Measurements from ENCODE around the gene RAB15. TPM values are rescaled to one million over a fixed set of nuclear protein-coding genes. Genes with fewer than 3 reads are reported as not detected.

The RAB15 gene
- total RNA-seq, 1 experiment from 2014 or later: 3.3 TPM

DNA sequence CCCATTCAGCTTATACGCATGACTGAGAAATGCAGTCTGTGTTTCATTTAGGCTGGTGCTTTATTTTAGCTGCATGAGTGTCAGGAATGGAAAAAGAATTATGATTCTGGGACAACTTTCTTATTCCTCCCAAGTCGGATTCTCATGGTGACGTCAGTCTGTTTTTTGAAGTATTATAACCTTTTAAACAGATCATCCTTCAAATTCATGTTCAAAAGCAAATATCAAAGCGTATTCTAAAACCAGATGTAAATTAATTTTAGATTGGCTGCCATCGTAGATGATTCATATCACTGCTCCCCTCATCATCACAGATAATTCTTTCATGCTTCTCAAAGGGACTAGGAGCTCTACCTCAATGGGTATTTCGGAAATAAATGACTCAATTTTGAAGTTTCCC is 29.6 kb upstream of the RAB15 start:
- BruUV-seq (replicated peaks): no TSS peak
- Histone ChIP-seq H3K4me3 (replicated peaks in 1 of 2; ENCODE audit: low read depth in 1 of 2, low read length in 2 of 2) (no peak overlapping the region), H3K9me3 (ENCODE audit: control insufficient read depth in 1 of 2, insufficient read depth in 1 of 2, low read depth in 1 of 2, low read length in 2 of 2) (no peaks in the 10 kb centered on the region), H3K4me1 (ENCODE audit: control insufficient read depth in 1 of 2, insufficient read depth in 2 of 2, low read length in 2 of 2) (peaks cover 4 to 22% of the 10 kb centered on the region in 2 experiments; a peak in 2 of 4 replicates), H3K27ac (ENCODE audit: low read depth, low read length) (no peak overlapping the region), H3K36me3 (ENCODE audit: control insufficient read depth in 1 of 2, insufficient read depth in 2 of 2, low read length in 2 of 2) (no peaks in the 10 kb centered on the region), H3K9me2 (ENCODE audit: insufficient read depth) (no peaks in the 10 kb centered on the region), H3K4me2 (ENCODE audit: low read length) (no peak overlapping the region), H3K9ac (ENCODE audit: low read length) (no peak overlapping the region), H3K27me3 (ENCODE audit: insufficient read depth, low read length) (no peaks in the 10 kb centered on the region), H3K79me2 (ENCODE audit: insufficient read depth, low read length) (peaks cover 41% of the 10 kb centered on the region), H4K20me1 (ENCODE audit: insufficient read depth) (no peaks in the 10 kb centered on the region), H2AFZ (ENCODE audit: low read depth, low read length, poor library complexity, severe bottlenecking) (no peak overlapping the region)
- intact Hi-C loops (cut with micrococcal nuclease): no loop called here
- ATAC-seq (no peak), DNase-seq (ENCODE audit: low read depth, low spot score) (no peak)
- ChIA-PET CTCF (interaction anchor here (1.4 kb wide), 1 partner anchor 18 kb away, joined by 3 read pairs; no protein-coding TSS in a partner anchor), POLR2A (no interaction called here), RAD21 (ENCODE audit: low non-redundant PET in 1 of 2, low total read pairs in 2 of 2, uncharacterized antibody in 2 of 2, unreplicated experiment in 2 of 2) (no interaction called here)
- TF ChIP-seq FOSL1 (IDR thresholded peaks at IDR 0.05; ENCODE audit: low read depth) (no peak), ELF1 (IDR thresholded peaks at IDR 0.05; ENCODE audit: borderline replicate concordance, low read depth) (no peak), ZFX (IDR thresholded peaks at IDR 0.05) (no peak), CEBPB (IDR thresholded peaks at IDR 0.05; ENCODE audit: low read depth) (no peak), YY1 (IDR thresholded peaks at IDR 0.05; ENCODE audit: extremely low read depth, insufficient replicate concordance, low read depth, low read length) (no peak), TCF7L2 (IDR thresholded peaks at IDR 0.05; ENCODE audit: borderline replicate concordance, extremely low read depth, insufficient read depth, insufficient read length) (no peak)
- TF ChIP-seq, protein P1, sequence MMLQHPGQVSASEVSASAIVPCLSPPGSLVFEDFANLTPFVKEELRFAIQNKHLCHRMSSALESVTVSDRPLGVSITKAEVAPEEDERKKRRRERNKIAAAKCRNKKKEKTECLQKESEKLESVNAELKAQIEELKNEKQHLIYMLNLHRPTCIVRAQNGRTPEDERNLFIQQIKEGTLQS (IDR thresholded peaks at IDR 0.05): no peak

DNA sequence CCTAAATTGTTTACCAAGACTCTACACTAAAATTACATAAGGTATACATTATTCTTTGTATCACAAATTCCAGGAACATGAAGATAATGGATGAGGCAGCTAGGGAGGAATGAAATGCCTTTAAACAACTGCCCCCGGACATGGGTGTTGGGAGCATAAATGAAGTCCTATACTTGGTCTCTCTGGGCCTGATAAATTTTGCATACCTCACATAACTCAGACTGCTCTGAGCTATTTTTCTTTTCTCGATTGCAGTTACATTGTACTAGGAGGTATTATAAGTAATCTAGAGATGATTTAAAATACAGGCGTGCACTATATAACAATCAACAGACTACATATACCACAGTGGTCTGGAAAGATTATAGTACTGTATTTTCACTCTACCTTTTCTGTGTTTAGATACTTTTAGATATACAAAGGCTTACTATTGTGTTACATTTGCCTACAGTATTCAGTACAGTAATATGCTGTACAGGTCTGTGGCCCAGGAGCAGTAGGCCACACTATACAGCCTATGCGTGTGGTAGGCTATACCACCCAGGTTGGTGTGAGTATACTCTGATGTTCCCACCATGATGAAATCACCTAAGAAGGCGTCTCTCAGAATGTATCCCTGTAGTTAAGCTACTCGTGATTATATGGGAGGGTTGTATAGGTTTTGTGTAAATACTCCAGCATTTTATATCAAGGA is 28.9 kb upstream of the RAB15 start:
- Histone ChIP-seq H3K27ac (ENCODE audit: low read depth, low read length) (no peak overlapping the region), H3K4me2 (ENCODE audit: low read length) (no peak overlapping the region), H3K79me2 (ENCODE audit: insufficient read depth, low read length) (peaks cover 46% of the 10 kb centered on the region), H3K9me3 (ENCODE audit: control insufficient read depth in 1 of 2, insufficient read depth in 1 of 2, low read depth in 1 of 2, low read length in 2 of 2) (no peaks in the 10 kb centered on the region), H4K20me1 (ENCODE audit: insufficient read depth) (no peaks in the 10 kb centered on the region), H3K9me2 (ENCODE audit: insufficient read depth) (no peaks in the 10 kb centered on the region), H2AFZ (ENCODE audit: low read depth, low read length, poor library complexity, severe bottlenecking) (no peak overlapping the region), H3K27me3 (ENCODE audit: insufficient read depth, low read length) (no peaks in the 10 kb centered on the region), H3K4me1 (ENCODE audit: control insufficient read depth in 1 of 2, insufficient read depth in 2 of 2, low read length in 2 of 2) (peaks cover 4 to 16% of the 10 kb centered on the region in 2 experiments; a peak in 2 of 4 replicates), H3K4me3 (replicated peaks in 1 of 2; ENCODE audit: low read depth in 1 of 2, low read length in 2 of 2) (no peak overlapping the region), H3K9ac (ENCODE audit: low read length) (no peak overlapping the region), H3K36me3 (ENCODE audit: control insufficient read depth in 1 of 2, insufficient read depth in 2 of 2, low read length in 2 of 2) (no peaks in the 10 kb centered on the region)
- no TSS peak for BruUV-seq (replicated peaks)
- ChIA-PET RAD21 (ENCODE audit: low non-redundant PET in 1 of 2, low total read pairs in 2 of 2, uncharacterized antibody in 2 of 2, unreplicated experiment in 2 of 2) (no interaction called here), POLR2A (no interaction called here), CTCF (interaction anchor here (1.4 kb wide), 1 partner anchor 19 kb away, joined by 3 read pairs; no protein-coding TSS in a partner anchor)
- ATAC-seq (no peak), DNase-seq (ENCODE audit: low read depth, low spot score) (no peak)
- TF ChIP-seq EZH2 (IDR thresholded peaks at IDR 0.05) (no peak), POLR2A (IDR thresholded peaks at IDR 0.05; ENCODE audit: borderline replicate concordance, extremely low read depth, insufficient read depth, insufficient read length) (no peak), ZFX (IDR thresholded peaks at IDR 0.05) (no peak), SIN3A (IDR thresholded peaks at IDR 0.05; ENCODE audit: low read depth) (no peak), ZNF274 (IDR thresholded peaks at IDR 0.05; ENCODE audit: low read depth, low read length) (no peak), EZH2phosphoT487 (IDR thresholded peaks at IDR 0.05; ENCODE audit: borderline replicate concordance) (no peak), POLR2AphosphoS5 (IDR thresholded peaks at IDR 0.05; ENCODE audit: low read depth, low read length) (no peak)
- TF ChIP-seq, protein P2, sequence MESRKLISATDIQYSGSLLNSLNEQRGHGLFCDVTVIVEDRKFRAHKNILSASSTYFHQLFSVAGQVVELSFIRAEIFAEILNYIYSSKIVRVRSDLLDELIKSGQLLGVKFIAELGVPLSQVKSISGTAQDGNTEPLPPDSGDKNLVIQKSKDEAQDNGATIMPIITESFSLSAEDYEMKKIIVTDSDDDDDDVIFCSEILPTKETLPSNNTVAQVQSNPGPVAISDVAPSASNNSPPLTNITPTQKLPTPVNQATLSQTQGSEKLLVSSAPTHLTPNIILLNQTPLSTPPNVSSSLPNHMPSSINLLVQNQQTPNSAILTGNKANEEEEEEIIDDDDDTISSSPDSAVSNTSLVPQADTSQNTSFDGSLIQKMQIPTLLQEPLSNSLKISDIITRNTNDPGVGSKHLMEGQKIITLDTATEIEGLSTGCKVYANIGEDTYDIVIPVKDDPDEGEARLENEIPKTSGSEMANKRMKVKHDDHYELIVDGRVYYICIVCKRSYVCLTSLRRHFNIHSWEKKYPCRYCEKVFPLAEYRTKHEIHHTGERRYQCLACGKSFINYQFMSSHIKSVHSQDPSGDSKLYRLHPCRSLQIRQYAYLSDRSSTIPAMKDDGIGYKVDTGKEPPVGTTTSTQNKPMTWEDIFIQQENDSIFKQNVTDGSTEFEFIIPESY (IDR thresholded peaks at IDR 0.05; ENCODE audit: extremely low read depth, insufficient replicate concordance, low read length): no peak
- intact Hi-C loops (cut with micrococcal nuclease): no loop called here
